GM23248 (cell line): Measurements from ENCODE around the gene CYP4B1. TPM values are rescaled to one million over a fixed set of nuclear protein-coding genes. Genes with fewer than 3 reads are reported as not detected.
"Not testable (repeated sequence)": the region's sequence is repeated elsewhere in the genome, so short reads cannot be mapped to it uniquely, and the experiment has no call there.

ENCODE experiments used
- DNase-seq: peaks from one replicate; pipeline ENCODE4 v3.0.0-alpha.2; 2015
- H2AFZ ChIP-seq: fragments of 200-600 bp; sonication (generic); 2 replicates; pipeline ENCODE4 v1.6.1; 2016; ENCODE audit warnings: antibody characterized with exemption
- H3F3A ChIP-seq: fragments of 200-600 bp; sonication (generic); 2 replicates; pipeline ENCODE4 v1.6.1; 2016; ENCODE audit warnings: mild to moderate bottlenecking, antibody characterized with exemption, mixed run types; ENCODE audit not compliant: insufficient read depth
- H3K27ac ChIP-seq: fragments of 200-600 bp; sonication (generic); 2 replicates; pipeline ENCODE4 v1.5.1; 2016; ENCODE audit warnings: mild to moderate bottlenecking
- H3K27me3 ChIP-seq: fragments of 200-600 bp; sonication (generic); replicated peaks from 2 replicates; pipeline ENCODE4 v1.6.1; 2016; ENCODE audit warnings: mild to moderate bottlenecking; ENCODE audit not compliant: insufficient read depth
- H3K36me3 ChIP-seq: fragments of 200-600 bp; sonication (generic); 2 replicates; pipeline ENCODE4 v1.6.1; 2016; ENCODE audit warnings: low read depth, mild to moderate bottlenecking
- H3K4me1 ChIP-seq: fragments of 200-600 bp; sonication (generic); 2 replicates; pipeline ENCODE4 v1.6.1; 2016; ENCODE audit warnings: mild to moderate bottlenecking; ENCODE audit not compliant: insufficient read depth
- H3K4me2 ChIP-seq: fragments of 200-600 bp; sonication (generic); one replicate; pipeline ENCODE4 v1.6.1; 2016; ENCODE audit warnings: mild to moderate bottlenecking; ENCODE audit not compliant: unreplicated experiment
- H3K4me3 ChIP-seq: fragments of 200-600 bp; sonication (generic); 2 replicates; pipeline ENCODE4 v1.5.1; 2016; ENCODE audit warnings: mild to moderate bottlenecking
- H3K79me2 ChIP-seq: fragments of 200-600 bp; sonication (generic); 2 replicates; pipeline ENCODE4 v1.6.1; 2016; ENCODE audit warnings: mild to moderate bottlenecking; ENCODE audit not compliant: insufficient read depth
- H3K9ac ChIP-seq: fragments of 200-600 bp; sonication (generic); 2 replicates; pipeline ENCODE4 v1.6.1; 2016; ENCODE audit warnings: mild to moderate bottlenecking
- H3K9me2 ChIP-seq: fragments of 200-600 bp; sonication (generic); 2 replicates; pipeline ENCODE4 v1.6.1; 2016; ENCODE audit warnings: mixed run types, mild to moderate bottlenecking, moderate library complexity; ENCODE audit not compliant: insufficient read depth
- H3K9me3 ChIP-seq: fragments of 200-600 bp; sonication (generic); one replicate; pipeline ENCODE4 v1.6.1; 2017; ENCODE audit warnings: low read depth
- H4K20me1 ChIP-seq: fragments of 200-600 bp; sonication (generic); 2 replicates; pipeline ENCODE4 v1.6.0; 2016; ENCODE audit not compliant: insufficient read depth
- EZH2 ChIP-seq: fragments of 200-600 bp; sonication (generic); IDR thresholded peaks from 2 replicates; pipeline ENCODE4 v1.6.1; 2018; ENCODE audit warnings: antibody characterized with exemption, mild to moderate bottlenecking; ENCODE audit not compliant: insufficient read depth, poor library complexity, severe bottlenecking
- EZH2phosphoT487 ChIP-seq: fragments of 200-600 bp; sonication (generic); IDR thresholded peaks from 2 replicates; pipeline ENCODE4 v1.6.1; 2018; ENCODE audit warnings: antibody characterized with exemption, moderate library complexity, mild to moderate bottlenecking, low read depth; ENCODE audit not compliant: insufficient read depth
- WGBS, 2 experiments: methylation state at CpG; one replicate each; pipeline ENCODE4 v1.1.6; 2015 to 2017; ENCODE audit warnings: low lambda C conversion rate in 2 of 2, low coverage in 1 of 2; ENCODE audit errors: missing lambda C conversion rate in 2 of 2; 5-methylcytosine and 5-hydroxymethylcytosine counted together
- in situ Hi-C: fragments of 300-500 bp; cut with MboI; formaldehyde crosslinking; loops from 2 replicates; pipeline ENCODE4 v1.15.0; 2020
- polyA plus RNA-seq: library from polyadenylated mRNA; unstranded; fragments of >200 nt; fragmentation: Nextera tagmentation; extraction: Ambion mirVana; gene quantifications from 2 replicates; pipeline ENCODE4 v1.2.1, GENCODE V29; 2016
- total RNA-seq: library from RNA; depleted of rRNA; stranded (reverse); fragments of >200 nt; shearing (Covaris generic); gene quantifications from 2 replicates; pipeline ENCODE4 v1.2.3, GENCODE V29; 2014

The CYP4B1 gene
- total and polyA plus RNA-seq, 2 experiments from 2014 or later, result not detected

GRCh38 chr1:46819335-46819734 is 20.5 kb downstream of the CYP4B1 start:
- Histone ChIP-seq H3K9me3 (no peaks in the 10 kb centered on the region), H3K9me2 (no peaks in the 10 kb centered on the region), H3K27me3 (no peaks in the 10 kb centered on the region), H3K4me3 (no peak overlapping the region), H3K4me1 (no peaks in the 10 kb centered on the region), H3K27ac (no peak overlapping the region), H2AFZ (no peak overlapping the region), H3K9ac (no peak overlapping the region), H3K79me2 (no peaks in the 10 kb centered on the region), H3F3A (no peaks in the 10 kb centered on the region), H3K4me2 (no peak overlapping the region), H4K20me1 (no peaks in the 10 kb centered on the region), H3K36me3 (no peaks in the 10 kb centered on the region)
- no peak for DNase-seq
- no peak for TF ChIP-seq EZH2
- no peak for TF ChIP-seq EZH2phosphoT487
- in situ Hi-C loops, result no loop called here
- WGBS, 2 experiments, result 10 to 13% methylated on average over 1 of the region's 1 CpG

DNA sequence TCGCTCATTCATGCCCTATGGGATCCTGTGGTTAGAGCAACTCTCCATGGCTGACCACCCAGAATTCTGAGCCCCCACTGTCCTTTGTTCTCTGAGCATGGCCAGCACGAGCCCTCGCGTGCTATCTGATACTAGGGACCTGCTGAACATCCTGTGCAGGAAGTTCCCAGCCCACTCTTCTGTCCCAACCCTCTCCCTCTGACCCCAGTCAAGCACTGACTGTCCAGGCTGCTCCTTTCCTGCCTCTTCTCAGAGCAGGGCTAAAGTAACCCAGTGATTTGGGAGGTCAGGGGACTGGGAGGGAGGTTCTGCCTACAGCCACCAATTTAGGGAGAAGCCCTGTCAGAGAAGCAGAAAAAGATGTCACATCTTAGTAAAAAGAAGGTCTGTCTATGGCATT is 21.2 kb downstream of the CYP4B1 start:
- H3K27me3 ChIP-seq, result no peaks in the 10 kb centered on the region
- H3K4me2 ChIP-seq, result no peak overlapping the region
- no peak overlapping the region for H3K4me3 ChIP-seq
- H3K36me3 ChIP-seq, result no peaks in the 10 kb centered on the region
- WGBS, 2 experiments, result 17 to 26% methylated on average over 4 of the region's 4 CpGs
- no peaks in the 10 kb centered on the region for H3K9me2 ChIP-seq
- H3K9ac ChIP-seq, result no peak overlapping the region
- no peak overlapping the region for H3K27ac ChIP-seq
- DNase-seq, result no peak
- H3F3A ChIP-seq, result no peaks in the 10 kb centered on the region
- in situ Hi-C loops, result no loop called here
- H3K79me2 ChIP-seq, result no peaks in the 10 kb centered on the region
- H3K9me3 ChIP-seq, result no peaks in the 10 kb centered on the region
- no peaks in the 10 kb centered on the region for H4K20me1 ChIP-seq
- H2AFZ ChIP-seq, result no peak overlapping the region
- TF ChIP-seq EZH2phosphoT487 (no peak), EZH2 (no peak)
- no peaks in the 10 kb centered on the region for H3K4me1 ChIP-seq

GRCh38 chr1:46820560-46821060 is 21.8 kb downstream of the CYP4B1 start:
- no peaks in the 10 kb centered on the region for H3K79me2 ChIP-seq
- no peak overlapping the region for H3K4me3 ChIP-seq
- no peaks in the 10 kb centered on the region for H3K36me3 ChIP-seq
- H3F3A ChIP-seq, result no peaks in the 10 kb centered on the region
- no peak for DNase-seq
- in situ Hi-C loops, result no loop called here
- H3K9me3 ChIP-seq, result no peaks in the 10 kb centered on the region
- H3K9me2 ChIP-seq, result no peaks in the 10 kb centered on the region
- TF ChIP-seq EZH2phosphoT487, result no peak
- TF ChIP-seq EZH2, result no peak
- no peak overlapping the region for H3K9ac ChIP-seq
- no peak overlapping the region for H3K27ac ChIP-seq
- no peaks in the 10 kb centered on the region for H4K20me1 ChIP-seq
- no peaks in the 10 kb centered on the region for H3K4me1 ChIP-seq
- H3K27me3 ChIP-seq, result no peaks in the 10 kb centered on the region
- H2AFZ ChIP-seq, result no peak overlapping the region
- no peak overlapping the region for H3K4me2 ChIP-seq
- 24 to 25% methylated on average over 5 of the region's 5 CpGs for WGBS, 2 experiments

DNA sequence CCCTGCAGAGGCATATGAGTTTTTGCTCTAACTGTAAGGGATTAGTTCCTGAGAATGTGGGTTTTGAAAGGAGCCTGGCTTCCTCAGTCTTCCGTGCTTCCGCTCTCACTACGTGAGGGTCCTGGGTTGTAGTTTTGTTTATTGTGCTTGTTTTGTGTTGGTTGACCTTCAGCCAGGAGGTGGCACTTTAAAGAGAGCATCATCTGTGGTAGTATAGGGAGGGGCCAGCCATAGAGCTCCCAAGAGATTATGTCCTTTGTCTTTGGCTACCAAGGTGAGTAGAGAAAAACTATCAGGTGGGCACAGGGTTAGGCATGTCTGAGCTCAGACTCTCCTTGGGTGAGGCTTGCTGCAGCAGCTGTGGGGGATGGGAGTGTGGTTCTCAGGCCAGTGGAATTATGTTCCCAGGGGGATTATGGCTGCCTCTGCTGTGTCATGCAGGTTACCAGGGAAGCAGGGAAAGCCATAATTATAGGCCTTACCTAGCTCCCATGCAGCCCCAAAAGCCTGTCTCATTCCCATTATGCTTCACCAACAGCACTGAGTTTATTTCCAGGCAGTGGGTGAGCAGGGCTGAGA is 23.5 kb downstream of the CYP4B1 start:
- H3K4me3 ChIP-seq, result no peak overlapping the region
- H3K4me1 ChIP-seq, result no peaks in the 10 kb centered on the region
- H4K20me1 ChIP-seq, result no peaks in the 10 kb centered on the region
- no peaks in the 10 kb centered on the region for H3F3A ChIP-seq
- no peak overlapping the region for H3K27ac ChIP-seq
- H3K9me3 ChIP-seq, result no peaks in the 10 kb centered on the region
- TF ChIP-seq EZH2phosphoT487, result no peak
- TF ChIP-seq EZH2, result no peak
- no peaks in the 10 kb centered on the region for H3K27me3 ChIP-seq
- 75 to 79% methylated on average over 3 of the region's 3 CpGs for WGBS, 2 experiments
- no peak overlapping the region for H3K4me2 ChIP-seq
- no peak overlapping the region for H3K9ac ChIP-seq
- no peaks in the 10 kb centered on the region for H3K36me3 ChIP-seq
- no peak for DNase-seq
- H2AFZ ChIP-seq, result no peak overlapping the region
- H3K9me2 ChIP-seq, result no peaks in the 10 kb centered on the region
- no peaks in the 10 kb centered on the region for H3K79me2 ChIP-seq
- in situ Hi-C loops, result no loop called here

DNA sequence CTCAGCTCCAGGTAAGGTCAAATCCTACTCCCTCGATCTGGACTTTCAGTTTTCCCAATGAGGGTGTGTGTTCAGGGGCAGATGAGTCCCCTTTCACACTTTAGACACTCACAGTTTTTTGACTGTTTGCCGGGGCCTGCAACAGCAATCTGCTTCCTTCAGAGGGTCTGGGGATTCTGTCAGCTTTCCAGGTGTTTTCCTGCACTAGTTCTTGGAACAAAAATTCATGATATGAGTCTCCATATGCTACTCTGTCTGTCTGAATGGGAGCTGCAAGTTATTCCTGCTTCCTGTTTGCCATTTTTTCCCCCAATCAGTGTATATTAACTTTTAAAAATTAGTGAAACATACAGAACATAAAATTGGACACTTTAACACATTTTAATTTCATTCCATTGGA is 24.3 kb downstream of the CYP4B1 start:
- Histone ChIP-seq H3K4me2 (no peak overlapping the region), H3K4me1 (no peaks in the 10 kb centered on the region), H3K9me2 (no peaks in the 10 kb centered on the region), H4K20me1 (no peaks in the 10 kb centered on the region), H3K27me3 (no peaks in the 10 kb centered on the region), H3K9me3 (no peaks in the 10 kb centered on the region), H2AFZ (no peak overlapping the region), H3K4me3 (no peak overlapping the region), H3F3A (no peaks in the 10 kb centered on the region), H3K36me3 (no peaks in the 10 kb centered on the region), H3K9ac (no peak overlapping the region), H3K27ac (no peak overlapping the region), H3K79me2 (no peaks in the 10 kb centered on the region)
- WGBS, 2 experiments, result 6 to 9% methylated on average over 2 of the region's 2 CpGs
- in situ Hi-C loops, result no loop called here
- no peak for DNase-seq
- TF ChIP-seq EZH2phosphoT487 (no peak), EZH2 (no peak)

- H3K4me1 ChIP-seq, H3F3A ChIP-seq, H3K4me2 ChIP-seq, H3K27ac ChIP-seq, H4K20me1 ChIP-seq, DNase-seq, H3K27me3 ChIP-seq, H3K9ac ChIP-seq, H3K36me3 ChIP-seq, in situ Hi-C loops, H2AFZ ChIP-seq, H3K79me2 ChIP-seq, H3K9me3 ChIP-seq, H3K4me3 ChIP-seq, H3K9me2 ChIP-seq: not testable (repeated sequence)
- WGBS, 2 experiments, result 21 to 25% methylated on average over 2 of the region's 2 CpGs
Observed at GRCh38 chr1:46826892-46827291, 28.0 kb downstream of the CYP4B1 start.
